HG02885 (cell line): ENCODE results near the gene KIZ.
A peak's percentile ranks its signal among the peaks of the same experiment; 100 is the strongest.

Source experiments
- ATAC-seq: cut with Tn5 transposase; IDR thresholded peaks from one replicate; pipeline ENCODE4 v1.9.1; 2021; ENCODE audit warnings: mild to moderate bottlenecking; ENCODE audit not compliant: unreplicated experiment, poor library complexity

KIZ gene

GRCh38 chr20:21125849-21126580 lies at the start of gene KIZ:
Gene KIZ, plus strand, starts transcription at chr20:21126082. Its CDS starts 34 bp downstream, at chr20:21126116.
- peak; percentile 98 for ATAC-seq

GRCh38 chr20:21077809-21078345 lies 48.0 kb upstream of the KIZ start:
- ATAC-seq: no peak

GRCh38 chr20:21082584-21082983 lies 43.3 kb upstream of the KIZ start:
- no peak for ATAC-seq

GRCh38 chr20:21083825-21084325 lies 42.0 kb upstream of the KIZ start:
- no peak for ATAC-seq

GRCh38 chr20:21087862-21088540 lies 37.9 kb upstream of the KIZ start:
- no peak for ATAC-seq

GRCh38 chr20:21089391-21089790 lies 36.5 kb upstream of the KIZ start:
- ATAC-seq: no peak

GRCh38 chr20:21090111-21090618 lies 35.7 kb upstream of the KIZ start:
- no peak for ATAC-seq

GRCh38 chr20:21090721-21091120 lies 35.2 kb upstream of the KIZ start:
- no peak for ATAC-seq

GRCh38 chr20:21092806-21093205 lies 33.1 kb upstream of the KIZ start:
- no peak for ATAC-seq

- ATAC-seq: peak; percentile 73
Observed at GRCh38 chr20:21096321-21097043, 29.4 kb upstream of the KIZ start.

- peak; percentile 41 for ATAC-seq
Observed at GRCh38 chr20:21099751-21100577, 25.9 kb upstream of the KIZ start.

- no peak for ATAC-seq
Observed at GRCh38 chr20:21100578-21101452, 25.1 kb upstream of the KIZ start.

- no peak for ATAC-seq
Observed at GRCh38 chr20:21101453-21101931, 24.4 kb upstream of the KIZ start.

GRCh38 chr20:21101932-21102575 lies 23.8 kb upstream of the KIZ start:
- ATAC-seq: no peak

GRCh38 chr20:21102603-21103311 lies 23.1 kb upstream of the KIZ start:
- peak; percentile 46 for ATAC-seq

- ATAC-seq: no peak
Observed at GRCh38 chr20:21103582-21104465, 22.1 kb upstream of the KIZ start.

- no peak for ATAC-seq
Observed at GRCh38 chr20:21104466-21104761, 21.5 kb upstream of the KIZ start.
